HepG2 (cell line): ENCODE measurements around the gene SLC38A3. TPM values are rescaled to one million over a fixed set of nuclear protein-coding genes. Genes with fewer than 3 reads are reported as not detected.

Experiments
- ATF3 ChIP-seq: sonication (generic); formaldehyde crosslinking; IDR thresholded peaks from 2 replicates; pipeline ENCODE4 v1.4.0; 2020; ENCODE audit warnings: missing genetic modification reagents
- EZH2 ChIP-seq: conservative IDR thresholded peaks from 2 replicates; pipeline ENCODE4 v1.6.1; 2012; ENCODE audit warnings: mild to moderate bottlenecking, low read depth, low read length, moderate library complexity
- HNRNPK ChIP-seq: fragments of 200-400 bp; formaldehyde crosslinking; IDR thresholded peaks from 2 replicates; pipeline ENCODE4 v1.6.1; 2018; ENCODE audit warnings: low read length, low read depth, moderate library complexity, mild to moderate bottlenecking; ENCODE audit not compliant: poor library complexity, severe bottlenecking
- IRF1 ChIP-seq: sonication (generic); formaldehyde crosslinking; IDR thresholded peaks from 2 replicates; pipeline ENCODE4 v1.4.0; 2020; ENCODE audit warnings: low read depth, mild to moderate bottlenecking, missing genetic modification reagents
- MTF2 ChIP-seq: sonication (generic); formaldehyde crosslinking; IDR thresholded peaks from 2 replicates; pipeline ENCODE4 v1.5.0; 2020; ENCODE audit warnings: missing genetic modification reagents, borderline replicate concordance
- NKX3-1 ChIP-seq: sonication (generic); formaldehyde crosslinking; IDR thresholded peaks from 2 replicates; pipeline ENCODE4 v1.5.0; 2020; ENCODE audit warnings: missing genetic modification reagents
- POLR2G ChIP-seq: fragments of 200-400 bp; formaldehyde crosslinking; IDR thresholded peaks from 2 replicates; pipeline ENCODE4 v1.6.1; 2018; ENCODE audit warnings: mild to moderate bottlenecking, low read depth, low read length, moderate library complexity
- RBM39 ChIP-seq: fragments of 200-400 bp; formaldehyde crosslinking; IDR thresholded peaks from one replicate; pipeline ENCODE4 v1.6.1; 2018; ENCODE audit warnings: antibody characterized with exemption, mild to moderate bottlenecking, low read depth, low read length; ENCODE audit not compliant: poor library complexity, severe bottlenecking
- REST ChIP-seq, 2 experiments: IDR thresholded peaks; 2 replicates each; pipeline ENCODE4 v1.6.1; 2011 to 2012; ENCODE audit warnings: low read length in 2 of 2, borderline replicate concordance in 1 of 2, low read depth in 1 of 2, mild to moderate bottlenecking in 1 of 2, moderate library complexity in 1 of 2
- SNAI1 ChIP-seq: sonication (generic); formaldehyde crosslinking; IDR thresholded peaks from 2 replicates; pipeline ENCODE4 v1.5.0; 2020; ENCODE audit warnings: mild to moderate bottlenecking, missing genetic modification reagents, borderline replicate concordance
- SOX6 ChIP-seq, 2 experiments: fragments of 450-650 bp in 1 of 2; sonication (generic) in 1 of 2; formaldehyde crosslinking in 1 of 2; IDR thresholded peaks; 2 replicates each; pipeline versions ENCODE4 v1.4.0 to v1.6.1; 2017 to 2020; ENCODE audit warnings: antibody characterized with exemption in 1 of 2, mild to moderate bottlenecking in 1 of 2, missing genetic modification reagents in 1 of 2
- STAT6 ChIP-seq: sonication (generic); formaldehyde crosslinking; IDR thresholded peaks from 2 replicates; pipeline ENCODE4 v1.4.0; 2020; ENCODE audit warnings: missing genetic modification reagents, mild to moderate bottlenecking, borderline replicate concordance
- SUZ12 ChIP-seq: fragments of 150-350 bp; IDR thresholded peaks from 2 replicates; pipeline ENCODE4 v1.6.1; 2014; ENCODE audit warnings: low read depth, low read length
- TAF1 ChIP-seq: sonication (generic); formaldehyde crosslinking; IDR thresholded peaks from 2 replicates; pipeline ENCODE4 v1.4.0; 2020; ENCODE audit warnings: missing genetic modification reagents
- TMF1 ChIP-seq: sonication (generic); formaldehyde crosslinking; IDR thresholded peaks from 2 replicates; pipeline ENCODE4 v1.8.1; 2022; ENCODE audit warnings: low read depth, missing genetic modification reagents
- ZNF256 ChIP-seq: sonication (generic); formaldehyde crosslinking; conservative IDR thresholded peaks from 2 replicates; pipeline ENCODE4 v1.4.0; 2020; ENCODE audit warnings: missing genetic modification reagents
- ZNF292 ChIP-seq: sonication (generic); formaldehyde crosslinking; IDR thresholded peaks from 2 replicates; pipeline ENCODE4 v1.8.1; 2022; ENCODE audit warnings: mild to moderate bottlenecking, low read depth, missing genetic modification reagents, borderline replicate concordance
- ZNF337 ChIP-seq: sonication (generic); formaldehyde crosslinking; IDR thresholded peaks from 2 replicates; pipeline ENCODE4 v1.5.1; 2020; ENCODE audit warnings: missing genetic modification reagents, low read depth, mild to moderate bottlenecking, borderline replicate concordance
- ZNF552 ChIP-seq: sonication (generic); formaldehyde crosslinking; IDR thresholded peaks from 2 replicates; pipeline ENCODE4 v1.9.0; 2022; ENCODE audit warnings: missing genetic modification reagents, mild to moderate bottlenecking, borderline replicate concordance
- ZNF567 ChIP-seq: sonication (generic); formaldehyde crosslinking; IDR thresholded peaks from 2 replicates; pipeline ENCODE4 v1.8.1; 2023; ENCODE audit warnings: mild to moderate bottlenecking, missing genetic modification reagents, borderline replicate concordance
- ZNF572 ChIP-seq: sonication (generic); formaldehyde crosslinking; IDR thresholded peaks from 2 replicates; pipeline ENCODE4 v1.5.1; 2020; ENCODE audit warnings: mild to moderate bottlenecking, missing genetic modification reagents
- polyA plus RNA-seq, 8 experiments: library from polyadenylated mRNA; depleted of rRNA in 3 of 8; stranded (reverse) in 7 of 8; unstranded in 1 of 8; fragments of >200 nt; fragmentation: Illumina TruSeq in 4 of 8; extraction: Trizol in 4 of 8; gene quantifications; 2 replicates each; pipeline versions ENCODE4 v1.2.1 to v1.2.3, GENCODE V29; 2011 to 2016; ENCODE audit warnings: low read depth in 4 of 8, missing spikeins in 1 of 8, mixed read lengths in 1 of 8; ENCODE audit not compliant: insufficient read depth in 1 of 8
- total RNA-seq, 5 experiments: library from RNA; depleted of rRNA; stranded (reverse); fragments of >200 nt; fragmentation: Illumina TruSeq; extraction: Trizol; gene quantifications; 2 replicates each; pipeline ENCODE4 v1.2.3, GENCODE V29; 2016; ENCODE audit warnings: low read depth in 1 of 5

SLC38A3 gene
- total and polyA plus RNA-seq, 2 of the 13 experiments (the other 11 are each of a cell fraction or from before 2014, with no cell fraction given), result 29.8 to 164 TPM

- TF ChIP-seq STAT6 (CRISPR knock-in tag), result no peak
- no peak for TF ChIP-seq TMF1 (CRISPR knock-in tag)
- TF ChIP-seq SOX6 (IDR thresholded peaks at IDR 0.05), result no peak
- peak; percentile 98 for TF ChIP-seq SOX6 (CRISPR knock-in tag; IDR thresholded peaks at IDR 0.05)
- TF ChIP-seq NKX3-1 (CRISPR knock-in tag), result no peak
- TF ChIP-seq HNRNPK, result no peak
- peak in 1 of 2 experiments; percentile 50; a peak in 1 of 4 replicates for TF ChIP-seq REST (IDR thresholded peaks at IDR 0.05; ENCODE audit: borderline replicate concordance in 1 of 2, low read depth in 1 of 2, low read length in 2 of 2)
- TF ChIP-seq ZNF567, result no peak; the same call in 1 of the 2 replicates
- peak; percentile 26 for TF ChIP-seq RBM39
- peak; percentile 91 for TF ChIP-seq ATF3 (CRISPR knock-in tag)
- TF ChIP-seq ZNF572, result peak; percentile 66; the same call in 1 of the 2 replicates
- no peak for TF ChIP-seq ZNF256 (CRISPR knock-in tag)
- no peak for TF ChIP-seq SUZ12
- TF ChIP-seq ZNF337 (CRISPR knock-in tag), result peak; percentile 81; the same call in 1 of the 2 replicates
- no peak for TF ChIP-seq POLR2G
- TF ChIP-seq SNAI1 (CRISPR knock-in tag), result peak; percentile 100
- no peak for TF ChIP-seq IRF1
- TF ChIP-seq ZNF552 (CRISPR knock-in tag), result peak; percentile 91; the same call in 1 of the 2 replicates
- no peak for TF ChIP-seq MTF2 (CRISPR knock-in tag)
- TF ChIP-seq TAF1 (CRISPR knock-in tag), result peak; percentile 52; the same call in 1 of the 2 replicates
- no peak for TF ChIP-seq EZH2
- peak; percentile 95 for TF ChIP-seq ZNF292 (CRISPR knock-in tag)
These were observed 33.4 kb upstream of the SLC38A3 start (continued) for GRCh38 chr3:50171540-50172301.
